OCI-LY3 (cell line): Measurements from ENCODE around the gene KCNG4.

Source experiments
- EZH2phosphoT487 ChIP-seq: fragments of 200-600 bp; shearing (Covaris generic); IDR thresholded peaks from 2 replicates; pipeline ENCODE4 v1.6.1; 2018; ENCODE audit warnings: antibody characterized with exemption, mixed run types, low read depth
- TF ChIP-seq, protein P1 (sequence below): fragments of 200-600, 300-600 bp; sonication (generic); IDR thresholded peaks from 2 replicates; pipeline ENCODE4 v1.5.1; 2014; ENCODE audit warnings: antibody characterized with exemption, low read length, low read depth

DNA sequence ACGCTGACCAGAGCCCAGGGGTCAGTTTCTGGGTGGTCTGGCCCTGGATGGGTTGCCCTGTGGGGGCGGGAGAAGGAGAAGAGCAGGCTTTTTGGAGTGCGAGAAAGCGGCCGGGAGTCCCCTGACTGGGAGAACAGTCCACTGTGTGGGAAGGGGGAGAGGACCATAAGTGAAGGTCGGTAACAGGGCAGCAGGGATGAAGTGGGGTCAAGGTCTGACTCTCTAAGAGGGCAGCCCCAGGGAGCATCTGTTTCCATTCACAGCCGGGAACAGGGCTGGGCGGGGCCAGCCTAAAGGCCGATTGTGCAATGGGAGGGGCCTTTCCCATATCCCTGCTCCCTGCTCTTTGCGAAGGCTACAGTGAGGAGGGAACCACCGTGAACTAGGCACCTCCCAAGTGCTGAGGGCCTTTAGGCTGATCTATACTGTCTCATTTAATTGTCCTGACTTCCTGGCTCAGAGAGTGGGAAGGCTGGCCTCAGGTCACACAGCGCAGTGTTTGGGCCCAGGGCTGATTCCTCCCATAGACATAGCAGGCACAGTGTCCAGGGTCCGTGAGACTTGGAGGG lies 44.4 kb upstream of the KCNG4 start:
- TF ChIP-seq, protein P1, sequence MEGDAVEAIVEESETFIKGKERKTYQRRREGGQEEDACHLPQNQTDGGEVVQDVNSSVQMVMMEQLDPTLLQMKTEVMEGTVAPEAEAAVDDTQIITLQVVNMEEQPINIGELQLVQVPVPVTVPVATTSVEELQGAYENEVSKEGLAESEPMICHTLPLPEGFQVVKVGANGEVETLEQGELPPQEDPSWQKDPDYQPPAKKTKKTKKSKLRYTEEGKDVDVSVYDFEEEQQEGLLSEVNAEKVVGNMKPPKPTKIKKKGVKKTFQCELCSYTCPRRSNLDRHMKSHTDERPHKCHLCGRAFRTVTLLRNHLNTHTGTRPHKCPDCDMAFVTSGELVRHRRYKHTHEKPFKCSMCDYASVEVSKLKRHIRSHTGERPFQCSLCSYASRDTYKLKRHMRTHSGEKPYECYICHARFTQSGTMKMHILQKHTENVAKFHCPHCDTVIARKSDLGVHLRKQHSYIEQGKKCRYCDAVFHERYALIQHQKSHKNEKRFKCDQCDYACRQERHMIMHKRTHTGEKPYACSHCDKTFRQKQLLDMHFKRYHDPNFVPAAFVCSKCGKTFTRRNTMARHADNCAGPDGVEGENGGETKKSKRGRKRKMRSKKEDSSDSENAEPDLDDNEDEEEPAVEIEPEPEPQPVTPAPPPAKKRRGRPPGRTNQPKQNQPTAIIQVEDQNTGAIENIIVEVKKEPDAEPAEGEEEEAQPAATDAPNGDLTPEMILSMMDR = no peak
- no peak for TF ChIP-seq EZH2phosphoT487
